NT2/D1 (cell line): ENCODE measurements around the gene SOX12.

Experiments
- DNase-seq: peaks from one replicate; pipeline ENCODE4 v3.0.0-alpha.2; 2011; ENCODE audit warnings: low read depth, low spot score
- H3K27me3 ChIP-seq: 2 replicates; pipeline ENCODE4 v1.6.0; 2011; ENCODE audit warnings: mild to moderate bottlenecking; ENCODE audit not compliant: insufficient read length, insufficient read depth
- H3K36me3 ChIP-seq: 2 replicates; pipeline ENCODE4 v1.6.1; 2011; ENCODE audit warnings: mild to moderate bottlenecking, low read length, mixed read lengths; ENCODE audit not compliant: insufficient read depth, insufficient read length
- H3K4me1 ChIP-seq: 2 replicates; pipeline ENCODE4 v1.5.1; 2011; ENCODE audit not compliant: insufficient read depth, insufficient read length
- H3K4me3 ChIP-seq: 2 replicates; pipeline ENCODE4 v1.5.1; 2011; ENCODE audit warnings: low read depth; ENCODE audit not compliant: insufficient read length
- H3K9ac ChIP-seq: 2 replicates; pipeline ENCODE4 v1.6.0; 2011; ENCODE audit warnings: low read depth; ENCODE audit not compliant: insufficient read length
- H3K9me3 ChIP-seq: 2 replicates; pipeline ENCODE4 v1.5.1; 2011; ENCODE audit warnings: mild to moderate bottlenecking, low read length; ENCODE audit not compliant: insufficient read depth
- SUZ12 ChIP-seq: IDR thresholded peaks from 2 replicates; pipeline ENCODE4 v1.6.1; 2011; ENCODE audit not compliant: insufficient read length, insufficient read depth; ENCODE audit errors: extremely low read depth
- YY1 ChIP-seq: IDR thresholded peaks from 2 replicates; pipeline ENCODE4 v1.6.1; 2011; ENCODE audit not compliant: insufficient read length, insufficient read depth
- ZNF274 ChIP-seq: IDR thresholded peaks from 2 replicates; pipeline ENCODE4 v1.6.1; 2011; ENCODE audit warnings: mild to moderate bottlenecking, low read depth, low read length

SOX12 gene

DNA sequence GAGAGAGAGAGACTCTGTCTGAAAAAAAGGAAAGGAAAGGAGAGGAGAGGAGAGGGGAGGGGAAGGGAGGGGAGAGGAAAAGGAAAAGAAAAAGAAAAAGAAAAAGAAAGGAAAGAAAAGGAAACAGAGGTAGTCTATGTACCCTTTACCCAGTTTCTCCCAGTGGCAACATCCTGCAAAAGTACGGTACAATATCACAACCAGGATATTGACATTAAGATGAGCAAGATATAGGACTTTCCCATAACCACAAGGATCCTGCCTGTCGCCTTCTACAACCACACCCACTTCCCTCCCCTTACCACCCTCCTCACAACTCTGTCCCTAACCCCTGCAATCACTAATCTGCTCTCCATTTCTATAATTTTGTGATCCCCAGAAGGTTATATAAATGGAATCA is 38.8 kb upstream of the SOX12 start:
- no peak overlapping the region for H3K4me3 ChIP-seq
- DNase-seq: no peak
- TF ChIP-seq ZNF274 (no peak), YY1 (no peak), SUZ12 (no peak)
- H3K9me3 ChIP-seq: no peaks in the 10 kb centered on the region
- H3K4me1 ChIP-seq: peaks cover 3% of the 10 kb centered on the region
- no peaks in the 10 kb centered on the region for H3K36me3 ChIP-seq
- peaks cover 4% of the 10 kb centered on the region for H3K27me3 ChIP-seq
- no peak overlapping the region for H3K9ac ChIP-seq

- Histone ChIP-seq H3K4me1 (peaks cover 3% of the 10 kb centered on the region), H3K27me3 (peaks cover 7% of the 10 kb centered on the region), H3K9ac (no peak overlapping the region), H3K9me3 (no peaks in the 10 kb centered on the region), H3K4me3 (peak overlapping the region; percentile 77), H3K36me3 (no peaks in the 10 kb centered on the region)
- DNase-seq: no peak
- TF ChIP-seq ZNF274 (no peak), SUZ12 (no peak), YY1 (no peak)
Observed at GRCh38 chr20:288956-289692, 36.2 kb upstream of the SOX12 start.

DNA sequence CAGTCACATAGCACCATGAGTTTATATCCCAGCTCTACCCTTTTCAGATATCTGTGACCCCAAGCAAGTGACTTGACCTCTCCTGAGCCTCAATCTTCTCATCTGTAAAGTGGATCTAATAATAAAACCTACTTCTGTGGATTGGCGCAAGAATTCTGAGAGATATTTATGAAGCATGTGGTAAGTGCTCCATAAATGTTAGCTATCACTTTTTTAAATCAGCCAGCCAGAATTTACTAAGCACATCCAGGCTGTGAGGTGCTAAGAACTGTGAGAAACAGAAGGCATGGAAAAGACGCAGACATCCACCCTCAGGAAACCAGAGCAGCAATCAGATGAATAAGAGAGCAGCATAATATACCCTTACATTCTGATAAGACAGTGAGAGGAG is 35.7 kb upstream of the SOX12 start:
- H3K9ac ChIP-seq: peak overlapping the region; percentile 85
- peaks cover 12% of the 10 kb centered on the region for H3K27me3 ChIP-seq
- no peaks in the 10 kb centered on the region for H3K9me3 ChIP-seq
- H3K4me3 ChIP-seq: peak overlapping the region; percentile 77
- no peak for DNase-seq
- peaks cover 3% of the 10 kb centered on the region for H3K4me1 ChIP-seq
- no peaks in the 10 kb centered on the region for H3K36me3 ChIP-seq
- TF ChIP-seq ZNF274 (no peak), SUZ12 (no peak), YY1 (no peak)

DNA sequence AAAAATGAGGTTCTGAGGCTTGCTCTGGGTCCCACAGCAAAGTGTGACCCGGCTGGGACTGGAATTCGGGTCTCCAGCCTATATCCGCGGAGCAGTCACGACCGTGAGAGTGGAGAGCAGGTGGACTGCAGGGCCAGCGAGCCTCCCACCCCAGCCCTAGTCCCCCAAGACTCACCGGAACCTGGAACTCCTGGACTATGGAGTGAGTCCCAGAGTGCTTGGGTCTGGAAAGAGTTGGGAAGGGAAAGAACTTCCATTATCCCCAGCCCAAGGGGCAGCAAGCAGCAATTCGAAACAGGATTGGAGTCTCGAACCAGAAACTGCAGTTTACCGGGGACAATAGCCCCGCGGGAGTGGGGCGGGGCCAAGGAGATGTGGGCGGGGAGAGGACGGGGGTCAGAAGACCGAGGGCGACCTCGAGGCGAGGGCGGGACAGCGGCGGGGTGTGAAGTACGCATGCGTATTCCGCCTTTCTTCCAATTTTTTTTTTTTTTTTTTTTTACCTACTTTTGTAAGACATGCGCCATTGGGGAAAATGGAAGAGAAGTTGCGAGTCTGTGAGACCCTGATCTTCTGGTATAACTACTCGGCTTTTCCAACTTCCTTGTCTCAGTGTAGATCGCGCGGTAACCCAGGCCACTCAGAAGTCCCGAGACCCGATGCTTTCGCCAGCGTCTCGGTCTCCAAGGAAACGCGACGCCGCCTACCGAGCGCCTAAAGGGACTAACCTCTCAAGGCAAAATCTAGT is 35.1 kb upstream of the SOX12 start, which contains the start of gene C20orf96:
C20orf96 (minus strand) TSS at position 667 of the 748 bp plus-strand sequence; CDS start at position 527, 140 bp downstream.
- DNase-seq: peak; percentile 91
- H3K9me3 ChIP-seq: no peaks in the 10 kb centered on the region
- peaks cover 16% of the 10 kb centered on the region for H3K27me3 ChIP-seq
- H3K9ac ChIP-seq: peak within 1 kb of the TSS; percentile 85
- H3K36me3 ChIP-seq: no peaks in the 10 kb centered on the region
- peak within 1 kb of the TSS; percentile 77 for H3K4me3 ChIP-seq
- peaks cover 3% of the 10 kb centered on the region for H3K4me1 ChIP-seq
- TF ChIP-seq ZNF274 (no peak), SUZ12 (no peak), YY1 (no peak)

GRCh38 chr20:294602-295001 is 30.8 kb upstream of the SOX12 start:
- Histone ChIP-seq H3K27me3 (peaks cover 24% of the 10 kb centered on the region), H3K9ac (no peak overlapping the region)
- TF ChIP-seq SUZ12: no peak
- TF ChIP-seq ZNF274: no peak
- no peak for TF ChIP-seq YY1

DNA sequence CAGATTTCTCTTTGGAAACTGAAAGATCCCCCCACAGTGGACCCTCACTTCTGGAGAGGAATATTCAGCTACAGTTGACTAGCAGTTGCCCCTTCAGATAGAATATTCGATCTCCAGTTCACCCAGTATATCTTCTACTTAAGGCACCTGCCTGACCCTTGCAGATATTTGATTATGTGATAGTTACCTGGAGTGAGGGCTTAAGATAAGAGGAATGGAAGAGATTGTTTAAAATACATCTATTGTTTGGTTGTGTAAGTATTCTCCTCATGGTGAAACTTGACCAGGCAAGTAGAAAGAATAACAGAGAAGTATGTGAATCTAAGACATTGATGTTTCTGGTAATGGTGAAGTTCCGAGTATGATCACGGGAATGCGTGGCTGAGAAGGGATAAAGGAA is 29.5 kb upstream of the SOX12 start:
- no peak for DNase-seq
- TF ChIP-seq SUZ12 (no peak), ZNF274 (no peak), YY1 (no peak)
- Histone ChIP-seq H3K9ac (no peak overlapping the region), H3K36me3 (peaks cover 13% of the 10 kb centered on the region), H3K9me3 (peaks cover 4% of the 10 kb centered on the region; the same call in 1 of the 2 replicates), H3K4me1 (peaks cover 3% of the 10 kb centered on the region), H3K27me3 (peaks cover 24% of the 10 kb centered on the region), H3K4me3 (no peak overlapping the region)

More at GRCh38 chr20:294602-295001, 30.8 kb upstream of the SOX12 start:
- Histone ChIP-seq H3K36me3 (peaks cover 11% of the 10 kb centered on the region), H3K4me1 (peaks cover 3% of the 10 kb centered on the region), H3K4me3 (no peak overlapping the region), H3K9me3 (peaks cover 2% of the 10 kb centered on the region; the same call in 1 of the 2 replicates)
- no peak for DNase-seq
